ENCODE measurements around the gene TMEM33. TPM values are rescaled to one million over a fixed set of nuclear protein-coding genes. Genes with fewer than 3 reads are reported as not detected.

The TMEM33 gene
- polyA plus RNA-seq, 2 of the 4 experiments (the other 2 are of a cell fraction): 29.0 to 73.4 TPM

DNA sequence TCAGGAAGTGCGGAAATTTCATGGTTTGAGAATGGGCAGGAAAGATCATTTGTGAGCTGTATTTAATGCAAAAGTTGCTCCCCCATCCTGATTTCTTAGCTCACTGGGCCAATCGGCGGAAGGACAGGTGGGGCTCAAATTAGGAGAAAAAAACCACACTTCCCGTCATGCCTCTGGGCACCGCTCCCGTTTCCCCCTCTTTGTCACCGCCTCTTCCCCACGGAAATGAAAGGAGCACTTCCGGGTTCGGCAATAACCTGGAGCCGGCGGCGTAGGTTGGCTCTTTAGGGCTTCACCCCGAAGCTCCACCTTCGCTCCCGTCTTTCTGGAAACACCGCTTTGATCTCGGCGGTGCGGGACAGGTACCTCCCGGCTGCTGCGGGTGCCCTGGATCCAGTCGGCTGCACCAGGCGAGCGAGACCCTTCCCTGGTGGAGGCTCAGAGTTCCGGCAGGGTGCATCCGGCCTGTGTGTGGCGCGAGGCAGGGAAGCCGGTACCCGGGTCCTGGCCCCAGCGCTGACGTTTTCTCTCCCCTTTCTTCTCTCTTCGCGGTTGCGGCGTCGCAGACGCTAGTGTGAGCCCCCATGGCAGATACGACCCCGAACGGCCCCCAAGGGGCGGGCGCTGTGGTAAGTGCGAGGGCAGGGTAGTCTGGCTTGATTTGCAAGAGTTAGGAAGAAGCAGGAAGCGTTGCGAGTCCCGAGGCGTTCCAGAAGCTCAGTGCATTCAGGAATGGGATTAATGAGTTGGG is at the start of gene TMEM33 (continued):
- TF ChIP-seq, protein P1, sequence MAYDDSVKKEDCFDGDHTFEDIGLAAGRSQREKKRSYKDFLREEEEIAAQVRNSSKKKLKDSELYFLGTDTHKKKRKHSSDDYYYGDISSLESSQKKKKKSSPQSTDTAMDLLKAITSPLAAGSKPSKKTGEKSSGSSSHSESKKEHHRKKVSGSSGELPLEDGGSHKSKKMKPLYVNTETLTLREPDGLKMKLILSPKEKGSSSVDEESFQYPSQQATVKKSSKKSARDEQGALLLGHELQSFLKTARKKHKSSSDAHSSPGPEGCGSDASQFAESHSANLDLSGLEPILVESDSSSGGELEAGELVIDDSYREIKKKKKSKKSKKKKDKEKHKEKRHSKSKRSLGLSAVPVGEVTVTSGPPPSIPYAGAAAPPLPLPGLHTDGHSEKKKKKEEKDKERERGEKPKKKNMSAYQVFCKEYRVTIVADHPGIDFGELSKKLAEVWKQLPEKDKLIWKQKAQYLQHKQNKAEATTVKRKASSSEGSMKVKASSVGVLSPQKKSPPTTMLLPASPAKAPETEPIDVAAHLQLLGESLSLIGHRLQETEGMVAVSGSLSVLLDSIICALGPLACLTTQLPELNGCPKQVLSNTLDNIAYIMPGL (CRISPR knock-in tag; IDR thresholded peaks at IDR 0.05; ENCODE audit: borderline replicate concordance): no peak
- TF ChIP-seq, protein P2, sequence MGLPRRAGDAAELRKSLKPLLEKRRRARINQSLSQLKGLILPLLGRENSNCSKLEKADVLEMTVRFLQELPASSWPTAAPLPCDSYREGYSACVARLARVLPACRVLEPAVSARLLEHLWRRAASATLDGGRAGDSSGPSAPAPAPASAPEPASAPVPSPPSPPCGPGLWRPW (IDR thresholded peaks at IDR 0.05): no peak
- TF ChIP-seq, protein P3, sequence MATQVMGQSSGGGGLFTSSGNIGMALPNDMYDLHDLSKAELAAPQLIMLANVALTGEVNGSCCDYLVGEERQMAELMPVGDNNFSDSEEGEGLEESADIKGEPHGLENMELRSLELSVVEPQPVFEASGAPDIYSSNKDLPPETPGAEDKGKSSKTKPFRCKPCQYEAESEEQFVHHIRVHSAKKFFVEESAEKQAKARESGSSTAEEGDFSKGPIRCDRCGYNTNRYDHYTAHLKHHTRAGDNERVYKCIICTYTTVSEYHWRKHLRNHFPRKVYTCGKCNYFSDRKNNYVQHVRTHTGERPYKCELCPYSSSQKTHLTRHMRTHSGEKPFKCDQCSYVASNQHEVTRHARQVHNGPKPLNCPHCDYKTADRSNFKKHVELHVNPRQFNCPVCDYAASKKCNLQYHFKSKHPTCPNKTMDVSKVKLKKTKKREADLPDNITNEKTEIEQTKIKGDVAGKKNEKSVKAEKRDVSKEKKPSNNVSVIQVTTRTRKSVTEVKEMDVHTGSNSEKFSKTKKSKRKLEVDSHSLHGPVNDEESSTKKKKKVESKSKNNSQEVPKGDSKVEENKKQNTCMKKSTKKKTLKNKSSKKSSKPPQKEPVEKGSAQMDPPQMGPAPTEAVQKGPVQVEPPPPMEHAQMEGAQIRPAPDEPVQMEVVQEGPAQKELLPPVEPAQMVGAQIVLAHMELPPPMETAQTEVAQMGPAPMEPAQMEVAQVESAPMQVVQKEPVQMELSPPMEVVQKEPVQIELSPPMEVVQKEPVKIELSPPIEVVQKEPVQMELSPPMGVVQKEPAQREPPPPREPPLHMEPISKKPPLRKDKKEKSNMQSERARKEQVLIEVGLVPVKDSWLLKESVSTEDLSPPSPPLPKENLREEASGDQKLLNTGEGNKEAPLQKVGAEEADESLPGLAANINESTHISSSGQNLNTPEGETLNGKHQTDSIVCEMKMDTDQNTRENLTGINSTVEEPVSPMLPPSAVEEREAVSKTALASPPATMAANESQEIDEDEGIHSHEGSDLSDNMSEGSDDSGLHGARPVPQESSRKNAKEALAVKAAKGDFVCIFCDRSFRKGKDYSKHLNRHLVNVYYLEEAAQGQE (IDR thresholded peaks at IDR 0.05): no peak
- no peak for TF ChIP-seq HDAC2 (IDR thresholded peaks at IDR 0.05)
- TF ChIP-seq, protein P4, sequence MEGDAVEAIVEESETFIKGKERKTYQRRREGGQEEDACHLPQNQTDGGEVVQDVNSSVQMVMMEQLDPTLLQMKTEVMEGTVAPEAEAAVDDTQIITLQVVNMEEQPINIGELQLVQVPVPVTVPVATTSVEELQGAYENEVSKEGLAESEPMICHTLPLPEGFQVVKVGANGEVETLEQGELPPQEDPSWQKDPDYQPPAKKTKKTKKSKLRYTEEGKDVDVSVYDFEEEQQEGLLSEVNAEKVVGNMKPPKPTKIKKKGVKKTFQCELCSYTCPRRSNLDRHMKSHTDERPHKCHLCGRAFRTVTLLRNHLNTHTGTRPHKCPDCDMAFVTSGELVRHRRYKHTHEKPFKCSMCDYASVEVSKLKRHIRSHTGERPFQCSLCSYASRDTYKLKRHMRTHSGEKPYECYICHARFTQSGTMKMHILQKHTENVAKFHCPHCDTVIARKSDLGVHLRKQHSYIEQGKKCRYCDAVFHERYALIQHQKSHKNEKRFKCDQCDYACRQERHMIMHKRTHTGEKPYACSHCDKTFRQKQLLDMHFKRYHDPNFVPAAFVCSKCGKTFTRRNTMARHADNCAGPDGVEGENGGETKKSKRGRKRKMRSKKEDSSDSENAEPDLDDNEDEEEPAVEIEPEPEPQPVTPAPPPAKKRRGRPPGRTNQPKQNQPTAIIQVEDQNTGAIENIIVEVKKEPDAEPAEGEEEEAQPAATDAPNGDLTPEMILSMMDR (IDR thresholded peaks at IDR 0.05): no peak
- no peak for TF ChIP-seq BHLHE40 (IDR thresholded peaks at IDR 0.05; ENCODE audit: low read depth, low read length)
- TF ChIP-seq ESRRA (IDR thresholded peaks at IDR 0.05; ENCODE audit: borderline replicate concordance, low read length): no peak
- no peak for TF ChIP-seq JUNB (IDR thresholded peaks at IDR 0.05)

DNA sequence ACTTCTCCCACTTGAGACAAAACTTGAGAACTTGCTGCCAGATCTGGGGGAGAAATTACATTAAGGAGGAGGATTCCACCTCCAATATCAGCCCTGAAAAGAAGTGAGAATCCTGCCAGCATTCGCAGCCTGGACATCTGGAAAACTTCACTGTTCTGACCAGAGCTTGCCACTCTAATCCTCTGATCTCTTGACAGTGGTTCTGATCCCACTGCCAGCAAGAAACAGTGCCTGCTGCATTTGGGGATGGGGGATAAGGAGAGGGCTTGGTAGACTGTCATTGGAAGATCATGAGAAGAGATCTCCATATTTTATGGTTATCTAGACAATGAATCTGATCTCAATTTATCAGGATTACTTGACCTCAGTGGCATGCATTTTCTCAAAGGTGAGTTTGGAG is 49.8 kb upstream of the TMEM33 start:
- FAIRE-seq (no peak), ATAC-seq (no peak), DNase-seq (ENCODE audit: low read depth in 1 of 2, low spot score in 1 of 2) (no peak)
- Histone ChIP-seq H3K4me3 (no peak overlapping the region), H3K4me2 (no peak overlapping the region), H3K9me3 (no peaks in the 10 kb centered on the region), H3K4me1 (no peaks in the 10 kb centered on the region), H3K27ac (no peak overlapping the region)
- WGBS (ENCODE audit: missing lambda C conversion rate): 44% methylated on average over 1 of the region's 1 CpG
- TF ChIP-seq ZC3H11A (IDR thresholded peaks at IDR 0.05) (no peak), FOXS1 (CRISPR knock-in tag; IDR thresholded peaks at IDR 0.05) (no peak), GATA3 (IDR thresholded peaks at IDR 0.05; ENCODE audit: borderline replicate concordance) (no peak), TFCP2L1 (CRISPR knock-in tag; IDR thresholded peaks at IDR 0.05) (no peak), CBX2 (IDR thresholded peaks at IDR 0.05; ENCODE audit: borderline replicate concordance, low read depth) (no peak), JUN (IDR thresholded peaks at IDR 0.05) (no peak), SREBF2 (IDR thresholded peaks at IDR 0.05) (no peak)
- ChIA-PET CTCF (interaction anchor here (0.6 to 5.4 kb wide), 5 partner anchors 9 to 193 kb away, joined by 3 to 65 read pairs (median 4); no protein-coding TSS in a partner anchor), POLR2A (no interaction called here)

DNA sequence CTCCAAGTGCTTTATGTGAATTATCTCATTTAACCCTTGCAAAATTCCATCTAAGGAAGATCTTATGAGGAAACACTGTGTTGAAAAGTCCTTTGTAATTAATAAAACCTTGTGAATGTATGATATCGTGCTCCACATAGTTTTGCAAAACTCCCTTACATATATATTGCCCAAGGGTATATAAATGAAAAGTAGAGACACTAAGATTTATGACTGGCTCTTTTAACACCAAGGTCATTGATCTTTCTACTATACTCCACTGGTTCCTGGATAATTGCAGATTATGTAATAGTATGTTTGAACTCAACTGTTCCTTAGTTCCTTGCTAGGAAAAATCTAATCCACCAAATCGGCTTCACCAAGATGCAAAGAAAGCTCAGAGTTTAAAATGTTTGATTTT is 48.0 kb upstream of the TMEM33 start:
- DNase-seq (ENCODE audit: low read depth in 1 of 2, low spot score in 1 of 2): no peak
- ATAC-seq: no peak
- TF ChIP-seq TP53 (CRISPR knock-in tag; IDR thresholded peaks at IDR 0.05): no peak
- no peak for TF ChIP-seq RNF2 (IDR thresholded peaks at IDR 0.05; ENCODE audit: borderline replicate concordance, low read depth)
- no peak for TF ChIP-seq ZNF302 (CRISPR knock-in tag; IDR thresholded peaks at IDR 0.05)
- TF ChIP-seq BHLHE40 (IDR thresholded peaks at IDR 0.05; ENCODE audit: low read depth, low read length): no peak
- no peak for TF ChIP-seq KDM5A (IDR thresholded peaks at IDR 0.05)
- no peak for TF ChIP-seq ZC3H11A (IDR thresholded peaks at IDR 0.05)
- TF ChIP-seq CBX2 (IDR thresholded peaks at IDR 0.05; ENCODE audit: borderline replicate concordance, low read depth): no peak
- TF ChIP-seq, protein P5, sequence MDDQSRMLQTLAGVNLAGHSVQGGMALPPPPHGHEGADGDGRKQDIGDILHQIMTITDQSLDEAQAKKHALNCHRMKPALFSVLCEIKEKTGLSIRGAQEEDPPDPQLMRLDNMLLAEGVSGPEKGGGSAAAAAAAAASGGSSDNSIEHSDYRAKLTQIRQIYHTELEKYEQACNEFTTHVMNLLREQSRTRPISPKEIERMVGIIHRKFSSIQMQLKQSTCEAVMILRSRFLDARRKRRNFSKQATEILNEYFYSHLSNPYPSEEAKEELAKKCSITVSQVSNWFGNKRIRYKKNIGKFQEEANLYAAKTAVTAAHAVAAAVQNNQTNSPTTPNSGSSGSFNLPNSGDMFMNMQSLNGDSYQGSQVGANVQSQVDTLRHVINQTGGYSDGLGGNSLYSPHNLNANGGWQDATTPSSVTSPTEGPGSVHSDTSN (IDR thresholded peaks at IDR 0.05): no peak
- no peak for TF ChIP-seq NPAS2 (CRISPR knock-in tag; IDR thresholded peaks at IDR 0.05; ENCODE audit: borderline replicate concordance)
- no peak for TF ChIP-seq JUNB (IDR thresholded peaks at IDR 0.05)
- TF ChIP-seq CHD2 (IDR thresholded peaks at IDR 0.05; ENCODE audit: low read length, partially characterized antibody): no peak
- no peak for TF ChIP-seq MAFK (IDR thresholded peaks at IDR 0.05; ENCODE audit: partially characterized antibody)
- TF ChIP-seq RCOR1 (IDR thresholded peaks at IDR 0.05; ENCODE audit: low read depth, low read length): no peak
- TF ChIP-seq POLR2A (IDR thresholded peaks at IDR 0.05; ENCODE audit: low read length): no peak
- TF ChIP-seq CEBPB (IDR thresholded peaks at IDR 0.05): no peak
- no peak for FAIRE-seq
- WGBS (ENCODE audit: missing lambda C conversion rate): 46% methylated on average over 2 of the region's 2 CpGs
- Histone ChIP-seq H3K27ac (no peak overlapping the region), H3K4me3 (no peak overlapping the region), H3K4me2 (no peak overlapping the region), H3K4me1 (no peaks in the 10 kb centered on the region), H3K9me3 (no peaks in the 10 kb centered on the region)
- CTCF ChIA-PET: interaction anchor here (0.6 to 5.4 kb wide), 16 partner anchors 9 to 606 kb away, joined by 3 to 65 read pairs (median 3); no protein-coding TSS in a partner anchor
- POLR2A ChIA-PET: no interaction called here
